OCI-LY7 (cell line): Measurements from ENCODE around the gene C5orf15. TPM values are rescaled to one million over a fixed set of nuclear protein-coding genes. Genes with fewer than 3 reads are reported as not detected.

ENCODE experiments used
- BruUV-seq: library from RNA; stranded (reverse); fragments of 400-500 nt; replicated peaks from 2 replicates; lab custom pipeline; 2021; lab: Mats Ljungman, UMichigan
- CTCF ChIA-PET: fragments of 300-600 bp; sonication (Branson Sonifier 250); formaldehyde crosslinking; loops from one replicate; lab custom pipeline; 2022; ENCODE audit warnings: antibody characterized with exemption; ENCODE audit not compliant: unreplicated experiment; lab: Charles Lee
- POLR2A ChIA-PET: fragments of 300-600 bp; sonication (Branson Sonifier 250); formaldehyde crosslinking; loops from one replicate; lab custom pipeline; 2022; ENCODE audit warnings: antibody characterized with exemption; lab: Charles Lee
- DNase-seq: peaks from one replicate; pipeline ENCODE4 v3.0.0-alpha.2; 2015; ENCODE audit warnings: low spot score
- H2AFZ ChIP-seq: fragments of 200-600 bp; sonication (generic), shearing (Covaris generic); 2 replicates; pipeline ENCODE4 v1.6.1; 2014; ENCODE audit warnings: mild to moderate bottlenecking, antibody characterized with exemption, low read length, moderate library complexity
- H3K27ac ChIP-seq: fragments of 200-600 bp; sonication (generic); 2 replicates; pipeline ENCODE4 v1.5.1; 2014; ENCODE audit warnings: mixed run types, low read depth, mild to moderate bottlenecking, moderate library complexity, low read length, inconsistent platforms; ENCODE audit not compliant: poor library complexity, severe bottlenecking
- H3K36me3 ChIP-seq: fragments of 200-600 bp; sonication (generic); 2 replicates; pipeline ENCODE4 v1.6.1; 2014; ENCODE audit warnings: mild to moderate bottlenecking, antibody characterized with exemption, low read length, moderate library complexity, mixed read lengths; ENCODE audit not compliant: insufficient read depth
- H3K4me1 ChIP-seq: fragments of 200-600 bp; sonication (generic); 2 replicates; pipeline ENCODE4 v1.5.1; 2014; ENCODE audit warnings: mild to moderate bottlenecking, low read length; ENCODE audit not compliant: insufficient read depth, poor library complexity, severe bottlenecking
- H3K4me2 ChIP-seq: fragments of 200-600 bp; sonication (generic); 2 replicates; pipeline ENCODE4 v1.6.1; 2014; ENCODE audit warnings: mild to moderate bottlenecking, low read length
- H3K4me3 ChIP-seq: fragments of 200-600 bp; sonication (generic); 2 replicates; pipeline ENCODE4 v1.5.1; 2014; ENCODE audit warnings: mild to moderate bottlenecking, low read depth, low read length; ENCODE audit not compliant: poor library complexity, severe bottlenecking
- H3K79me2 ChIP-seq: fragments of 200-600 bp; sonication (generic); 2 replicates; pipeline ENCODE4 v1.6.1; 2016; ENCODE audit warnings: low read depth, mild to moderate bottlenecking, low read length, moderate library complexity, mixed read lengths; ENCODE audit not compliant: insufficient read depth
- H3K9me2 ChIP-seq: fragments of 200-600 bp; sonication (generic); 2 replicates; pipeline ENCODE4 v1.6.1; 2016; ENCODE audit warnings: mild to moderate bottlenecking, low read length, mixed read lengths; ENCODE audit not compliant: insufficient read depth
- H3K9me3 ChIP-seq: fragments of 200-600 bp; sonication (generic); 2 replicates; pipeline ENCODE4 v1.6.1; 2014; ENCODE audit warnings: mild to moderate bottlenecking, mixed run types, low read length, mixed read lengths
- H4K20me1 ChIP-seq: fragments of 200-600 bp; sonication (generic); 2 replicates; pipeline ENCODE4 v1.6.1; 2014; ENCODE audit warnings: mild to moderate bottlenecking, antibody characterized with exemption, low read length, moderate library complexity, mixed read lengths; ENCODE audit not compliant: insufficient read depth
- EZH2phosphoT487 ChIP-seq: fragments of 200-600 bp; sonication (generic); IDR thresholded peaks from 2 replicates; pipeline ENCODE4 v1.6.1; 2018; ENCODE audit warnings: low read depth, borderline replicate concordance, mild to moderate bottlenecking, mixed run types, antibody characterized with exemption, low read length, moderate library complexity, mixed read lengths
- intact Hi-C: fragments of 100-400 bp; cut with micrococcal nuclease; formaldehyde crosslinking; loops from one replicate; pipeline ENCODE4 v1.10.0; 2022; ENCODE audit not compliant: unreplicated experiment
- total RNA-seq, 2 experiments: library from RNA; depleted of rRNA in 1 of 2; stranded (reverse); fragments of >200 nt in 1 of 2; shearing (Covaris generic) in 1 of 2; gene quantifications; 2 replicates each; pipeline ENCODE4 v1.2.3, GENCODE V29; 2014 to 2022
- TF ChIP-seq, protein P1 (sequence below): fragments of 200-600 bp; sonication (generic); conservative IDR thresholded peaks from 2 replicates; pipeline ENCODE4 v1.5.1; 2014; ENCODE audit warnings: mild to moderate bottlenecking, antibody characterized with exemption, low read length, moderate library complexity, mixed read lengths

The C5orf15 gene
- total RNA-seq, 2 experiments from 2014 or later: 32.2 to 46.4 TPM

- H3K4me3 ChIP-seq: peak overlapping the region; percentile 44
- H3K4me1 ChIP-seq: peaks cover 100% of the 10 kb centered on the region
- no peaks in the 10 kb centered on the region for H3K36me3 ChIP-seq
- POLR2A ChIA-PET: interaction anchor here (1.1 kb wide), 1 partner anchor 12 kb away, joined by 4 read pairs; no protein-coding TSS in a partner anchor
- H3K4me2 ChIP-seq: peak overlapping the region; percentile 65
- no peaks in the 10 kb centered on the region for H4K20me1 ChIP-seq
- H3K9me3 ChIP-seq: no peaks in the 10 kb centered on the region; the same call in 1 of the 2 replicates
- H3K79me2 ChIP-seq: no peaks in the 10 kb centered on the region
- no peak for DNase-seq
- H3K9me2 ChIP-seq: no peaks in the 10 kb centered on the region
- TF ChIP-seq, protein P1, sequence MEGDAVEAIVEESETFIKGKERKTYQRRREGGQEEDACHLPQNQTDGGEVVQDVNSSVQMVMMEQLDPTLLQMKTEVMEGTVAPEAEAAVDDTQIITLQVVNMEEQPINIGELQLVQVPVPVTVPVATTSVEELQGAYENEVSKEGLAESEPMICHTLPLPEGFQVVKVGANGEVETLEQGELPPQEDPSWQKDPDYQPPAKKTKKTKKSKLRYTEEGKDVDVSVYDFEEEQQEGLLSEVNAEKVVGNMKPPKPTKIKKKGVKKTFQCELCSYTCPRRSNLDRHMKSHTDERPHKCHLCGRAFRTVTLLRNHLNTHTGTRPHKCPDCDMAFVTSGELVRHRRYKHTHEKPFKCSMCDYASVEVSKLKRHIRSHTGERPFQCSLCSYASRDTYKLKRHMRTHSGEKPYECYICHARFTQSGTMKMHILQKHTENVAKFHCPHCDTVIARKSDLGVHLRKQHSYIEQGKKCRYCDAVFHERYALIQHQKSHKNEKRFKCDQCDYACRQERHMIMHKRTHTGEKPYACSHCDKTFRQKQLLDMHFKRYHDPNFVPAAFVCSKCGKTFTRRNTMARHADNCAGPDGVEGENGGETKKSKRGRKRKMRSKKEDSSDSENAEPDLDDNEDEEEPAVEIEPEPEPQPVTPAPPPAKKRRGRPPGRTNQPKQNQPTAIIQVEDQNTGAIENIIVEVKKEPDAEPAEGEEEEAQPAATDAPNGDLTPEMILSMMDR: no peak
- no peak for TF ChIP-seq EZH2phosphoT487
- intact Hi-C loops: loop anchor here (10.0 kb wide), 1 partner anchor 1438 kb away; the partner anchor contains the start of gene IRF1
- H2AFZ ChIP-seq: peak overlapping the region; percentile 48; the same call in 1 of the 2 replicates
- peak overlapping the region; percentile 98 for H3K27ac ChIP-seq
- CTCF ChIA-PET: interaction anchor here (1.0 kb wide), 1 partner anchor 9 kb away, joined by 4 read pairs; no protein-coding TSS in a partner anchor
- BruUV-seq: no TSS peak
These were observed 35.3 kb downstream of the C5orf15 start for GRCh38 chr5:133933169-133933509.

- peak; percentile 89 for DNase-seq
- H4K20me1 ChIP-seq: no peaks in the 10 kb centered on the region
- peaks cover 99% of the 10 kb centered on the region for H3K4me1 ChIP-seq
- CTCF ChIA-PET: interaction anchor here (1.0 kb wide), 1 partner anchor 8 kb away, joined by 4 read pairs; no protein-coding TSS in a partner anchor
- H3K4me2 ChIP-seq: peak overlapping the region; percentile 65
- no TSS peak for BruUV-seq
- no peaks in the 10 kb centered on the region for H3K36me3 ChIP-seq
- no peaks in the 10 kb centered on the region for H3K9me2 ChIP-seq
- no peaks in the 10 kb centered on the region; the same call in 1 of the 2 replicates for H3K9me3 ChIP-seq
- TF ChIP-seq, protein P1: no peak
- no peak for TF ChIP-seq EZH2phosphoT487
- no peak overlapping the region for H2AFZ ChIP-seq
- H3K4me3 ChIP-seq: peak overlapping the region; percentile 44
- peak overlapping the region; percentile 98 for H3K27ac ChIP-seq
- no peaks in the 10 kb centered on the region for H3K79me2 ChIP-seq
- POLR2A ChIA-PET: interaction anchor here (1.0 to 1.1 kb wide), 2 partner anchors 9 to 12 kb away, joined by 3 to 4 read pairs; no protein-coding TSS in a partner anchor
- intact Hi-C loops: loop anchor here (10.0 kb wide), 1 partner anchor 1438 kb away; the partner anchor contains the start of gene IRF1
These were observed 35.8 kb downstream of the C5orf15 start for GRCh38 chr5:133932441-133933168.
